ENCODE data around the gene NOSTRIN. TPM values are rescaled to one million over a fixed set of nuclear protein-coding genes. Genes with fewer than 3 reads are reported as not detected.
A peak's percentile ranks its signal among the peaks of the same experiment; 100 is the strongest.

The NOSTRIN gene
- total and polyA plus RNA-seq, 9 donors, result 10.0 to 29.8 (median 20.0) TPM

- Histone ChIP-seq H3K9me3 (no peaks in the 10 kb centered on the region), H3K27me3 (no peaks in the 10 kb centered on the region), H3K4me1 (ENCODE audit: insufficient read depth) (peaks cover 7% of the 10 kb centered on the region), H3K27ac (peak overlapping the region in 1 of 2 donors; percentile 70), H3K4me3 (no peak overlapping the region), H3K36me3 (no peaks in the 10 kb centered on the region)
- DNase-seq, result peak in 3 of 5 donors; percentile 29 to 36 (median 34)
- intact Hi-C loops (cut with DNase I), result no loop called here
- TF ChIP-seq POLR2A (IDR thresholded peaks at IDR 0.05) (no peak), EP300 (IDR thresholded peaks at IDR 0.05) (no peak), CTCF (IDR thresholded peaks at IDR 0.05) (no peak)
- 18 to 34% (median 22%) methylated on average over 3 of the region's 3 CpGs for WGBS, 3 donors
Measured at GRCh38 chr2:168804214-168804613, 1.8 kb downstream of the NOSTRIN start.

- Histone ChIP-seq H3K4me3 (no peak overlapping the region), H3K4me1 (ENCODE audit: insufficient read depth) (peaks cover 7% of the 10 kb centered on the region), H3K27me3 (no peaks in the 10 kb centered on the region), H3K27ac (no peak overlapping the region), H3K9me3 (no peaks in the 10 kb centered on the region), H3K36me3 (no peaks in the 10 kb centered on the region)
- DNase-seq, result no peak
- 87 to 95% (median 90%) methylated on average over 7 of the region's 7 CpGs for WGBS, 3 donors
- TF ChIP-seq POLR2A (IDR thresholded peaks at IDR 0.05) (no peak), EP300 (IDR thresholded peaks at IDR 0.05) (no peak), CTCF (IDR thresholded peaks at IDR 0.05) (no peak)
- intact Hi-C loops (cut with DNase I), result no loop called here
Measured at GRCh38 chr2:168805615-168806014, 3.2 kb downstream of the NOSTRIN start.

GRCh38 chr2:168809537-168809936 is 7.1 kb downstream of the NOSTRIN start:
- intact Hi-C loops (cut with DNase I), result no loop called here
- Histone ChIP-seq H3K4me3 (no peak overlapping the region), H3K27ac (no peak overlapping the region), H3K4me1 (ENCODE audit: insufficient read depth) (peaks cover 9% of the 10 kb centered on the region), H3K9me3 (no peaks in the 10 kb centered on the region), H3K27me3 (no peaks in the 10 kb centered on the region), H3K36me3 (no peaks in the 10 kb centered on the region)
- no peak for DNase-seq
- no peak for TF ChIP-seq CTCF (IDR thresholded peaks at IDR 0.05)
- TF ChIP-seq POLR2A (IDR thresholded peaks at IDR 0.05), result no peak
- no peak for TF ChIP-seq EP300 (IDR thresholded peaks at IDR 0.05)

- Histone ChIP-seq H3K4me3 (no peak overlapping the region), H3K36me3 (no peaks in the 10 kb centered on the region), H3K27me3 (no peaks in the 10 kb centered on the region), H3K9me3 (no peaks in the 10 kb centered on the region), H3K27ac (no peak overlapping the region), H3K4me1 (ENCODE audit: insufficient read depth) (peaks cover 10% of the 10 kb centered on the region)
- TF ChIP-seq CTCF (IDR thresholded peaks at IDR 0.05), result no peak
- TF ChIP-seq POLR2A (IDR thresholded peaks at IDR 0.05), result no peak
- no peak for TF ChIP-seq EP300 (IDR thresholded peaks at IDR 0.05)
- DNase-seq, result no peak
- WGBS, 3 donors, result 88 to 98% (median 93%) methylated on average over 2 of the region's 2 CpGs
- intact Hi-C loops (cut with DNase I), result no loop called here
Measured at GRCh38 chr2:168810235-168810634, 7.8 kb downstream of the NOSTRIN start.

Measured in ovary (tissue), 9 donors.